ENCODE results near the gene FAM20C.

FAM20C gene

DNA sequence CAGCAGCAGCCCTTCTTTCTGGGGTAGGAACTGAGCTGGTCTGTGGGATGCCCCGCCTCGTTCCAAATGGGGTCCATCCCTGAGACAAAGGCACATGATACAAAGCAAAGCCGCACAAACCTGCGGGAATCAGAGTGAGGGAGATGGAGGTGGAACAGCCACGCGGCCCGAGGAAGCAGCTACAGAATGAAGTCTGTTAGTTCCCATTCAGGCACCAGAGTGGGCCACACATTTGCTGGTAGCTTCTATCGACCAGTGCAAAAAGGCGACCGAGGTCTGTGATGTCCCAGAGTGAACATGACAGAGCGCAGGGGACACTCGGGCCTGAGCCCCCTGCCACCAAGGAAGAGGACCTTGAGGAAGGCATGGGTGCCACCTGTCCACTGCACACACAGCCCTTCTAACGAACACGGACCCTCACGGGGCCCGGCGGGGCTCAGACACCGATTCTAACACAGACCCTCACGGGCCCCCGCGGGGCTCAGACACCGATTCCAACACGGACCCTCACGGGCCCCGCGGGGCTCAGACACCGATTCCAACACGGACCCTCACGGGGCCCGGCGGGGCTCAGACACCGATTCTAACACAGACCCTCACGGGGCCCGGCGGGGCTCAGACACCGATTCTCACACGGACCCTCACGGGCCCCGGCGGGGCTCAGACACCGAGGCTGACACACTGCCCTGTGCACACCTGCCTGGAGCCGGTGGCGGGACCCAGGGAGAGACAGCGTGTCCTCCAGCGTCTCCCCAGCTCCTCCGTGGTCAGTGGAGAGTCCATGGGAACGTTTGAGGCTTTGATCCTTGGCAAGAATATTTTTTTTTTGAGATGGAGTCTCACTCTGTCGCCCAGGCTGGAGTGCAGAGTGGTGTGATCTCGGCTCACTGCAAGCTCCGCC, 32.8 kb upstream of the FAM20C start:
- DNase-seq (ENCODE audit: low read depth) = no peak

DNA sequence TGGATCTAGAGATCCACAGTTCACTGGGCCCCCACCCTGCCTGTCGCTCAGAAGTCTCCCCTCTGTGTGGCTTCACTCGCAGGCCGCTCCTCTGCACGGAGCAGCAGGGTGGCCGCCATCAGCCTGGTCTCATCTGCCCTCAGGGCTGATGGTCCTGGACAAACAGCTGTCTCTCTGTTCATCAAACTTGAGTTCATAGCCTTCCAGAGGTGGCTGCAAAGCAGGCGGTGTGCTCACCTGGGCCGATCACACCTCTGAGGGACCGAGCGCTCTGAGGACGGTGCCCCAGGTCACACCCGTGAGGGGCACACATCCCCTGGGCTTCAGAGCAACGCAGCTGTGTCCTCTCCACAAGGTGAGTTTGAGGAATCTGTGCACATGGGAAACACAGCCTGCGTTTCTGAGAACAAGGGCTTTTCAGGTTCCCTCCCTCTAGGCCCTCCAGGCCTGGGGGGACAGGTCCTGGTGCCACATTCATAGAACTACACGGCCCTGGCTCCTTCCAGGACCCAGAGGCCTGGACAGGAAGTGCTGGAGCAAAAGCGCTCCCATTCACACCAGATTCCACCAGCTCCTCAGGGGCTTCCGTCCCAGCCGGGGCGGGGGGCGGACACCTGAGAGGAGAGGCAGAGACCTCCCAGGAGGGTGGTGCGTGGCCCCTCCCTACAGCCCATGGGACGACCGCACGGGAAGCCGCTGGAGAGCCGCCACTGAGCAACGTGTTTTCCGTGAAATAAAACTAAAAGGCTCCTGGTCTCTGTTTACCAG, 31.2 kb upstream of the FAM20C start:
- DNase-seq (ENCODE audit: low read depth) = no peak

- DNase-seq (ENCODE audit: low read depth) = no peak
Observed at GRCh38 chr7:162632-163297, 29.6 kb upstream of the FAM20C start.

- DNase-seq (ENCODE audit: low read depth) = no peak
Observed at GRCh38 chr7:163298-163695, 29.1 kb upstream of the FAM20C start.

GRCh38 chr7:163971-164881, 28.1 kb upstream of the FAM20C start:
- no peak for DNase-seq (ENCODE audit: low read depth)

DNA sequence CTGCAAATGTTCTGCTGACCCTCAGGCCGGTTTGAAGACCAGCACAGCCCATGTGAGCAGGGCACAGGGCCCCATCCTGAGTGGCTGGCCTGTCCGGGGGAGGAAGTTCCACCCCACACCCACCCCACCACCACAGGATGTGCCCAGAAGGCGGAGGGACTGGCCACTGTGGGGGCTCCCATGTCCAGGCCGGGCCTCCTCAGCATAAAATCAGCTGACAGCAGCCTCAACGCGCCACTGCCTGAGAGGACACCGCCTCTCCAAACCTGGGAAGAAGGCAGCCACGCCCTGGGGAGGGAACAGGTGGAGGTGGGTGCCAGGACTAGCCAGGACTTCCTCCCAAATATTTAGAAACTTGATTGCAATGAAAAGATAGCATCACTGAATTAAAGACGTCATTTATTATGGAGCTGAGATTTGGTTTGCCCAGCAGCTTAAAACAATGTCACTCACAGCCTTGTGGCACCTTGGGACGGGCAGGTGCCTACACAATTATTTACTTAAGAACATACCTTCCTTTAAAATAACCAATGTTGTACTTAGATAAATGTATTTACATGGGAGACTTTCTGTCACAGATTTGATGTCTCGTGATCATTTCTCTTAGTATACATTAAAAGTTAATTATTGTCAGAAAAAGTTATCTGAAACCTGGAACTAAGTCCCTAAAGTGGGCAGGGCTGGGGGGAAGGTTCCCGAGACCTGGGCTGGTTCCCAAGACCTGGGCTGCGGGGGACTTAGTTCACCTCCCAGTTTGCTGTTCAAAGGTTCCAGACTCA, 27.3 kb upstream of the FAM20C start:
- DNase-seq (ENCODE audit: low read depth) = no peak

DNA sequence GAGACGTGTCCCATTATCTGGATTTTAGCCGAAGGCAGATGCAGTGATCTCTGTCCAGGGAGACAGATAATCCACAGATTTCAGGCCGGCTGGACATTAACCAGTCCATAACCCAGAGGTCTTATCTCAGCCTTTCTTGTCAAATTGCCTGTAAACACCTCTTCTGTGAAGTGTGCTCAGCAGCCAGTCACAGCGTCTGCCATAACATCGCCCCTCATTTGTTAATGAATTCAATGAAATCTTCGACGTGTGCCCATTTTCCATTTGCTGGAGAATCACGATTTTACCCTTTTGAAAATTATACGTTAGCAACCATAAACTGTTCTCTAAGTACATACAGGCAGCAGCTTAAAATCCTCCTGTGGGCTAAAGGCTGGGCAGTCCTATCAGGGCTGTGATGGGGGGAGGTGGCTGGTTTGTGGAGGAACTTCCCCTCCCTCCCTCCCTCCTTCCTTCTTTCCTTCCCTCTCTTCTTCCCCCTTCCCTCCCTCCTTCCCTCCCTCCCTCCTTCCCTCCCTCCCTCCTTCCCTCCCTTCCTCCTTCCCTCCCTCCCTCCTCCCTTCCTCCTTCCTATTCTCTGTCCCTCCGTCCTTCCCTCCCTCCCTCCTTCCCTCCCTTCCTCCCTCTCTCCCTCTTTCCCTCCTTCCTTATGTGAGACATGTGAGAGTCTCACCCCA, 26.6 kb upstream of the FAM20C start:
- DNase-seq (ENCODE audit: low read depth) = no peak

DNA sequence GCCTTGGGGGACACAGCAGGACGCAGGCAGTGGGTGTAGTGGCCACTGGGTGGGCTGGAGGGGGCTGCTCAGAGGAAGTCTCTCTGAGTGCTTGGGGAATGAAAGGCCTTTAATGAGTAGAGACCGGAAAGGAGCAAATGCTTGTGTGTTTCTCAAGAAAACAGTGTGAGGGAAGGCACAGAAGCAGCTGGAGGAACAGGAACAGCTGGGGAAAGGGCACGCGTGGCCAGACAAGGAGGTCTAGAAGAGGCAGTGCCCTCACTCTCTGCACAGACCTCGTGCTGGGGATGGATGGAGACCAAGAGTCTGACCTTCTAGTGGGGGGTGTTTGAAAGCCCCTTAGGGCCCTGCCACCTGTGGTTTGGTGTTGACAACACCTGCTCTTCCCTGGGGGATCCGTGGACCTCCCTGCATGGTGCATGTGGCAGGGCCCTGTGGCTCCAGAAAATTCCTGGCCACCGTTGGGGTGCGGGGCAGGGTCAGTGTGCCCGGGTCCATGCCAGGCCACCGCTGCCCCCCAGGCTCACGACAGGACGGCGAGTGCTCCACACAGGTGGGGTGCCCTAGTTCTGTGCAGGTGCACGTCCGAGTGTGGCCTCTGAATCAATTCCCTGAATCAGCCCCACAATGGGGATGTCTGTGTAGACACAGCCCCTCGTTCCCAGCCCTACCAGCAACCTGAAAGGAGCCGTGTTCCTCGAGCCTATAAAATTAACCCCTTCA, 25.9 kb upstream of the FAM20C start:
- DNase-seq (ENCODE audit: low read depth) = no peak

DNA sequence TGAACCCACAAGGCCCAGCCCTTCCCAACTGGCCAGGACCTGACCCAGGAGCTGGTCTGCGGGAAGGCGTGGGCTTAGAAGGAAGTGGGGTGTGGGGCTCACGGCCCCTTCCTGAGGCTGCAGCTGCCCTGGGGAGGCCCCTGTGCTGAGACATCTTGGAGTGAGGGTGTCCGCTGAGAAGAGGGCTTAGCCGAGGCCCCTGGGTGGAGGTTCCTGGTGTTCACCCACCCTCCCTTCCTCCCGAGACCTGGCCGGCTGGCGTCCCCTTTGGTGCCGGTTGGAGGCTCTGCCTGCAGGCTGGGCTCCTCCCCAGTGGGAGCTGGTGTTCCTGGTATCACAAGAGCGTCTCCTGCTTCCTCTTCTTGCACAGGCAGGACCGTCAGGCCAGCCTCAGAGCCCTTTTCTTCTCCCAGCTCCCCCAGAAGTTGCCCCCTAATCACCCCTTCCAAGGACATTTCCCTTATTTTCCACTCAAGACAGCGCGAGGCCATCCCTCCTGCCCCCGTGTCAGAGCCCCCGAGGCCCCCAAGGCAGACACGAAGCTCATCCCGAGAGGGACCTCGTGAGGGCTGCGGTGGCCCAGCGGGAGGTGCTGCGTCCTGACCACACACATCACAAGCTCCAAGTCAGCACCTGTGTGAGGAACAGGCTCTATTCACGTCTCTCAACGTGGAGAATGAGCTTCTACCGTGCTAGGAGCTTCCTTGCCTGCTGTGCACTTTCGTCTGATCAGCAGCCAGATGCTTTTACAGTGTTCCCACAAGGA, 25.1 kb upstream of the FAM20C start:
- no peak for DNase-seq (ENCODE audit: low read depth)

- no peak for DNase-seq (ENCODE audit: low read depth)
Observed at GRCh38 chr7:167976-168791, 24.2 kb upstream of the FAM20C start.

DNA sequence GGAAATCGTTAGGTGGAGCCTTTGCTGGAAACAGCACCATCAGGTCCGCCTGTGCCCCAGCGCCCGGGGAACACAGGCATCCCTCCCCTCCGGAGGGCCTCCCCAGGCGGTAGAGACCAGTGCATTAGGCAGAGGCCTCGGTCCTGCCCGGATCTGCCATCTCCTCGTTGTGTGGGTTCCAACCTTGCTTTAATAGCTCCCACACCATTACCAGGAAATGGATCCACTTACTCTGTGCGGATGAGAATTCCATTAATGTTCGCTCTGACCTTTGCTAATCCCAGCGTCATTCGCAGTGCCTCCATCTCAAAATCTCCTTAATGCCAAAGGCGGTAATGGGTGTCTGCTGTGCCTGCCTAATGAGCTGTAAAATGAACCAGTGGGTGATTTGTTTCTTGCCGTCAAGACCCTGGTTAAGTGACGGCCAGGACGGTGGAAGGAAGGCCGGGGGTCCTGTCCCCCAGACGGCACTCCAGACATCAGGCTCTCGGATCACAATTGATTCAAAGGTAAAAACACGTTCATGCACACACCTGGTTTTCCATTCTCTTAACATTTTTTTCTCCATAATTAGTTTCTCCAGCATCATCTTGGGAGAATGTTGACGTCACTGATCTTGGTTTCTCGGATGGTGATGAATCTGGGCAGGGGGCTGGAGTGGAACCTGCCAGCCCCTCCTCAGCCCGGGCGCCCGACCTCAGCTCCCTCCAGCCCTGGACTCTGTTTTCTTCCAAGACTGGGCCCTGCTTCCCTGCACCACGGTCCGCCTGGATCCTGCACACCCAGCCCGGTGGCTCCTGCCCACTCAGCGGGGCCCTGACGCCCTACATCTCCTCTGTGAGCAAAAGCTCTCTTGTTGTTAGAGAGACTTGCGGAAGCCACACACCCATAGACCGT, 22.8 kb upstream of the FAM20C start:
- DNase-seq (ENCODE audit: low read depth) = no peak

DNA sequence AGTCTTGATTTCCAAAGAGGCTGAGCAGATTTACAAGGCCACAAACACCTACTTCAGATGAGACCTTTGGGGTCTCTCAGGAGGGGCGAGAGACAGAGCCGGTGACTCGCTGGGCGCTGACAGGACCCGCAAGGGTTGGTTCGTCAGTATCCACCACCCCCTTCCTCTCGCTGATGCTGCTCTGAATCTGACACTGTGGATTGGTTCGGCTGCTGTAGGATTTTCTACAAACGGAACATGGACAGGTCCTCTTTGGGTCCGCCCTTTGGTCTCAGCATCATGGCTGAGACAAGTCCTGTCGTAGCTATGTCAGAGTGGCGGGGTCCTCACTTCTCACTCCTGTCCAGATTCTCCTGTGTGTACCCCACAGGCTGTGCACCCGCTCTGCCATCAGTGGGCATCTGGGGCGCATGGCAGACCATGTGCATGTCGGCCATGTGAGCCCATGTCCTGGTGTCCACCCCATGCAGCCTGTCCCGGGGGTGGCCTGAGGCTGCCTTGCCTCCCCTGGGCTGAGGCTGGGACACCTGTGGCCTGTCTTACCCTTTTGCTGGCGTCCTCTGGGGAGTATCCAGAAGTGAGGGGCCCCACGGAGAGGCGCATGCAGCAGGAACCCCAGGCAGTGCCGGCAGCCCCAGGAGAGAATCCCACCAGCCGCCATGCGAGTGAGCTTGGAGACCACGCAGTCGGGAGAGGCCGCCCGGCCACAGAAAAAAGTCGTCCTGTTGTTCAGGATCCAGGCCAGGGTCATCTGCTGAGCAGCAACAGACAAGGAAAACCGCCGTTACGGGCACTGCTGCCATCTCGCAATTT, 21.6 kb upstream of the FAM20C start:
- no peak for DNase-seq (ENCODE audit: low read depth)

DNA sequence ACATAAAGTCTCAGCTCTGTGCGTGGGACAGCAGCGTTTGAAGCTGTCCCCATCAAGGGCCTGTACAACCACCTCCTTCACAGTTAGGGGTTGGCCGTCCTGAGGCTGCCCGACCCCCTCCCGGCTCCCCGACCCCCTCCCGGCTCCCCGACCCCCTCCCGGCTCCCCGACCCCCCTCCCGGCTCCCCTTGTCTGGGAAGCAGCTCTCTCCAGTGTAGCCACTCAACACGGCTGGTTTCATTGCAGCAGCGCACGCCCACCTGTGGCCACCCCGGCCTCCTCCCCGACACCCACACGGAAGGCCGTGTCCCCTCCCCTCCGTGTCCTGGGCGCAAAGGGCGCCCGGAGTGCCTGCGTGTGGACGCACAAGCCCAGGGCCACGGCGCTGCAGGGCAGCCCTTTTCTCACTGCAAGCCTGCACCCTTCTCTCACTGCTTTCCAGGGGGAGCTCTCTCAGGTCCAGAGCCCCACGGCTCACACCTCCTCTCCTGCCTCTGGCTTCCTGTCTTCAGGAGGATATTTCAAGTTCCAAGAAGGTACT, 20.9 kb upstream of the FAM20C start:
- DNase-seq (ENCODE audit: low read depth) = no peak

GRCh38 chr7:171912-172515, 20.4 kb upstream of the FAM20C start:
- DNase-seq (ENCODE audit: low read depth) = no peak

- DNase-seq (ENCODE audit: low read depth) = no peak
Observed at GRCh38 chr7:173209-173918, 19.0 kb upstream of the FAM20C start.
